WTC11 (cell line): Measurements from ENCODE around the gene PLXDC2. TPM values are rescaled to one million over a fixed set of nuclear protein-coding genes. Genes with fewer than 3 reads are reported as not detected.
A peak's percentile ranks its signal among the peaks of the same experiment; 100 is the strongest.

Experiments used
- ATAC-seq: fragments of 200-7000 bp; cut with Tn5 transposase; 2 replicates; pipeline ENCODE4 v1.10.0; 2021; ENCODE audit warnings: mild to moderate bottlenecking, moderate library complexity
- CTCF ChIA-PET: fragments of 300-600 bp; sonication (Branson Sonifier 250); formaldehyde crosslinking; loops from one replicate; lab custom pipeline; 2021; ENCODE audit warnings: antibody characterized with exemption; lab: Charles Lee
- POLR2A ChIA-PET: fragments of 350-600 bp; sonication (Branson Sonifier 250); formaldehyde crosslinking; loops from one replicate; lab custom pipeline; 2021; ENCODE audit warnings: antibody characterized with exemption; lab: Charles Lee
- DNase-seq: peaks from one replicate; pipeline ENCODE4 v3.0.0; 2021; ENCODE audit warnings: low spot score
- H3K27ac Mint-ChIP-seq: 2 replicates; pipeline ENCODE4 v1.8.0; 2021; ENCODE audit warnings: mixed read lengths
- H3K27me3 Mint-ChIP-seq: 2 replicates; pipeline ENCODE4 v1.8.0; 2021; ENCODE audit warnings: low read depth, mild to moderate bottlenecking, moderate library complexity, mixed read lengths
- H3K36me3 Mint-ChIP-seq: 2 replicates; pipeline ENCODE4 v1.8.0; 2021; ENCODE audit warnings: mixed read lengths
- H3K4me1 Mint-ChIP-seq: 2 replicates; pipeline ENCODE4 v1.8.0; 2022; ENCODE audit warnings: mixed read lengths
- H3K4me3 Mint-ChIP-seq: 2 replicates; pipeline ENCODE4 v1.8.0; 2021; ENCODE audit warnings: mild to moderate bottlenecking, moderate library complexity, mixed read lengths
- H3K9me3 Mint-ChIP-seq: 2 replicates; pipeline ENCODE4 v1.8.0; 2021; ENCODE audit warnings: mixed read lengths
- ARID4B ChIP-seq: sonication (generic); formaldehyde crosslinking; IDR thresholded peaks from 2 replicates; pipeline ENCODE4 v1.8.0; 2023; ENCODE audit warnings: missing genetic modification reagents, mild to moderate bottlenecking, borderline replicate concordance
- ATF1 ChIP-seq: sonication (generic); formaldehyde crosslinking; IDR thresholded peaks from 2 replicates; pipeline ENCODE4 v1.8.1; 2023; ENCODE audit warnings: mild to moderate bottlenecking, moderate library complexity, missing genetic modification reagents
- ATF2 ChIP-seq: sonication (generic); formaldehyde crosslinking; IDR thresholded peaks from 2 replicates; pipeline ENCODE4 v1.8.1; 2022; ENCODE audit warnings: low read depth, missing genetic modification reagents, borderline replicate concordance
- ATF3 ChIP-seq: sonication (generic); formaldehyde crosslinking; conservative IDR thresholded peaks from 2 replicates; pipeline ENCODE4 v1.8.1; 2022; ENCODE audit warnings: mild to moderate bottlenecking, missing genetic modification reagents
- CBFB ChIP-seq: sonication (generic); formaldehyde crosslinking; IDR thresholded peaks from 2 replicates; pipeline ENCODE4 v1.8.1; 2022; ENCODE audit warnings: mild to moderate bottlenecking, low read depth, missing genetic modification reagents
- ESRRA ChIP-seq: sonication (generic); formaldehyde crosslinking; IDR thresholded peaks from 2 replicates; pipeline ENCODE4 v1.8.1; 2022; ENCODE audit warnings: mild to moderate bottlenecking, missing genetic modification reagents, borderline replicate concordance
- FOXK1 ChIP-seq: sonication (generic); formaldehyde crosslinking; IDR thresholded peaks from 2 replicates; pipeline ENCODE4 v1.8.0; 2022; ENCODE audit warnings: mild to moderate bottlenecking, moderate library complexity, missing genetic modification reagents
- FOXP1 ChIP-seq: sonication (generic); formaldehyde crosslinking; IDR thresholded peaks from 2 replicates; pipeline ENCODE4 v1.8.0; 2022; ENCODE audit warnings: missing genetic modification reagents, mild to moderate bottlenecking, moderate library complexity, borderline replicate concordance
- NR2C2 ChIP-seq: sonication (generic); formaldehyde crosslinking; IDR thresholded peaks from 2 replicates; pipeline ENCODE4 v1.8.0; 2022; ENCODE audit warnings: mild to moderate bottlenecking, missing genetic modification reagents
- PREB ChIP-seq: sonication (generic); formaldehyde crosslinking; IDR thresholded peaks from 2 replicates; pipeline ENCODE4 v1.8.1; 2022; ENCODE audit warnings: mild to moderate bottlenecking, missing genetic modification reagents, moderate library complexity, borderline replicate concordance
- SMAD3 ChIP-seq: sonication (generic); formaldehyde crosslinking; IDR thresholded peaks from 2 replicates; pipeline ENCODE4 v1.8.0; 2022; ENCODE audit warnings: missing genetic modification reagents, mild to moderate bottlenecking, borderline replicate concordance
- STAT6 ChIP-seq: sonication (generic); formaldehyde crosslinking; conservative IDR thresholded peaks from 2 replicates; pipeline ENCODE4 v1.8.1; 2023; ENCODE audit warnings: mild to moderate bottlenecking, low read depth, missing genetic modification reagents, moderate library complexity
- ZBTB43 ChIP-seq: sonication (generic); formaldehyde crosslinking; IDR thresholded peaks from 2 replicates; pipeline ENCODE4 v1.8.1; 2023; ENCODE audit warnings: mild to moderate bottlenecking, missing genetic modification reagents
- ZMAT4 ChIP-seq: fragments of 250-450 bp; sonication (Bioruptor Pico); IDR thresholded peaks from 2 replicates; pipeline ENCODE4 v1.9.0; 2021; ENCODE audit warnings: mild to moderate bottlenecking
- ZNF138 ChIP-seq: sonication (generic); formaldehyde crosslinking; conservative IDR thresholded peaks from 2 replicates; pipeline ENCODE4 v1.8.1; 2022; ENCODE audit warnings: mild to moderate bottlenecking, moderate library complexity, missing genetic modification reagents
- ZNF281 ChIP-seq: sonication (generic); formaldehyde crosslinking; IDR thresholded peaks from 2 replicates; pipeline ENCODE4 v1.8.0; 2023; ENCODE audit warnings: mild to moderate bottlenecking, missing genetic modification reagents
- total RNA-seq: library from RNA; stranded (reverse); gene quantifications from 3 replicates; pipeline ENCODE4 v1.2.3, GENCODE V29; 2021

Gene PLXDC2
- total RNA-seq, 1 experiment from 2014 or later: 31.7 TPM

GRCh38 chr10:20215547-20216152 lies 399.4 kb downstream of the PLXDC2 start (continued):
- no peak for TF ChIP-seq STAT6 (CRISPR knock-in tag)
- no peak for TF ChIP-seq ESRRA
- peak; percentile 21; the same call in 1 of the 2 replicates for TF ChIP-seq FOXK1 (CRISPR knock-in tag)

- no peak for ATAC-seq
- POLR2A ChIA-PET: no interaction called here
- DNase-seq: no peak
- Mint-ChIP-seq H3K9me3 (0 out of 2 replicates have a peak, but pooled peaks cover 6% of the 10 kb centered on the region), H3K27ac (peak overlapping the region; percentile 52; the same call in 1 of the 2 replicates), H3K27me3 (no peaks in the 10 kb centered on the region), H3K36me3 (peaks cover 6% of the 10 kb centered on the region), H3K4me3 (no peak overlapping the region), H3K4me1 (peaks cover 36% of the 10 kb centered on the region)
- TF ChIP-seq ZBTB43: no peak
- no peak for TF ChIP-seq CBFB
- CTCF ChIA-PET: no interaction called here
Observed at GRCh38 chr10:20221356-20221755, 405.1 kb downstream of the PLXDC2 start.

GRCh38 chr10:20228729-20229128 lies 412.5 kb downstream of the PLXDC2 start:
- peaks cover 6% of the 10 kb centered on the region; the same call in 1 of the 2 replicates for H3K9me3 Mint-ChIP-seq
- no peak for DNase-seq
- POLR2A ChIA-PET: no interaction called here
- TF ChIP-seq ZNF138 (CRISPR knock-in tag) (no peak), ARID4B (CRISPR knock-in tag) (no peak), ATF3 (CRISPR knock-in tag) (no peak), ESRRA (no peak), PREB (no peak), ZNF281 (CRISPR knock-in tag) (no peak), SMAD3 (CRISPR knock-in tag) (no peak), ATF1 (no peak), ZMAT4 (no peak), FOXP1 (CRISPR knock-in tag) (no peak), ATF2 (CRISPR knock-in tag) (no peak), NR2C2 (CRISPR knock-in tag) (no peak)

More at GRCh38 chr10:20228729-20229128, 412.5 kb downstream of the PLXDC2 start:
- Mint-ChIP-seq H3K36me3 (no peaks in the 10 kb centered on the region), H3K4me1 (peaks cover 4% of the 10 kb centered on the region), H3K27ac (peak overlapping the region; percentile 35), H3K27me3 (no peaks in the 10 kb centered on the region), H3K4me3 (no peak overlapping the region)
- CTCF ChIA-PET: no interaction called here
- no peak for ATAC-seq
